Smooth muscle cell (in vitro differentiated cells): ENCODE results near the gene CYP17A1. TPM values are rescaled to one million over a fixed set of nuclear protein-coding genes. Genes with fewer than 3 reads are reported as not detected.
A peak's percentile ranks its signal among the peaks of the same experiment; 100 is the strongest.

Source experiments
- DNase-seq: peaks from one replicate; lab custom pipeline; 2025; ENCODE audit not compliant: unreplicated experiment; lab: John Stamatoyannopoulos, UW
- H2AFZ ChIP-seq: fragments of 200-600 bp; sonication (generic); 2 replicates; pipeline ENCODE4 v1.6.0; 2016; ENCODE audit warnings: antibody characterized with exemption, low read depth, mild to moderate bottlenecking
- H3F3A ChIP-seq: fragments of 200-600 bp; sonication (generic); 2 replicates; pipeline ENCODE4 v1.6.0; 2017; ENCODE audit warnings: antibody characterized with exemption, low read depth
- H3K27ac ChIP-seq: fragments of 200-600 bp; sonication (generic); 2 replicates; pipeline ENCODE4 v1.5.1; 2016; ENCODE audit warnings: low read depth, mild to moderate bottlenecking
- H3K27me3 ChIP-seq: fragments of 200-600 bp; sonication (generic); 2 replicates; pipeline ENCODE4 v1.6.1; 2016; ENCODE audit warnings: low read depth, mild to moderate bottlenecking
- H3K36me3 ChIP-seq: fragments of 200-600 bp; sonication (generic); 2 replicates; pipeline ENCODE4 v1.5.1; 2016; ENCODE audit warnings: low read depth
- H3K4me1 ChIP-seq: fragments of 200-600 bp; sonication (generic); 2 replicates; pipeline ENCODE4 v1.5.1; 2016; ENCODE audit warnings: low read depth
- H3K4me2 ChIP-seq: fragments of 200-600 bp; sonication (generic); 2 replicates; pipeline ENCODE4 v1.6.0; 2016; ENCODE audit warnings: mild to moderate bottlenecking
- H3K4me3 ChIP-seq: fragments of 200-600 bp; sonication (generic); 2 replicates; pipeline ENCODE4 v1.5.1; 2016; ENCODE audit warnings: mild to moderate bottlenecking
- H3K79me2 ChIP-seq: fragments of 200-600 bp; sonication (generic); 2 replicates; pipeline ENCODE4 v1.6.0; 2016; ENCODE audit warnings: low read depth, mild to moderate bottlenecking
- H3K9ac ChIP-seq: fragments of 200-600 bp; sonication (generic); 2 replicates; pipeline ENCODE4 v1.6.0; 2016; ENCODE audit warnings: low read depth
- H3K9me3 ChIP-seq: fragments of 200-600 bp; sonication (generic); replicated peaks from 2 replicates; pipeline ENCODE4 v1.5.1; 2016; ENCODE audit warnings: low read depth
- H4K20me1 ChIP-seq: fragments of 200-600 bp; sonication (generic); 2 replicates; pipeline ENCODE4 v1.6.0; 2016; ENCODE audit warnings: low read depth
- CTCF ChIP-seq: fragments of 200-600 bp; sonication (generic); IDR thresholded peaks from 2 replicates; pipeline ENCODE4 v1.5.1; 2017; ENCODE audit warnings: borderline replicate concordance, mild to moderate bottlenecking, antibody characterized with exemption; ENCODE audit not compliant: insufficient read depth, poor library complexity, severe bottlenecking
- WGBS: methylation state at CpG from one replicate; pipeline ENCODE4 v1.1.7; 2016; ENCODE audit warnings: low lambda C conversion rate; 5-methylcytosine and 5-hydroxymethylcytosine counted together
- polyA plus RNA-seq: library from polyadenylated mRNA; unstranded; fragments of >200 nt; fragmentation: Nextera tagmentation; extraction: Ambion mirVana; gene quantifications from 2 replicates; pipeline ENCODE4 v1.2.1, GENCODE V29; 2016
- total RNA-seq: library from RNA; depleted of rRNA; stranded (reverse); fragments of >200 nt; gene quantifications from 2 replicates; pipeline ENCODE4 v1.2.3, GENCODE V29; 2014

CYP17A1 gene
- total and polyA plus RNA-seq, 2 experiments from 2014 or later, result not detected

- Histone ChIP-seq H2AFZ (no peak overlapping the region), H3K4me1 (peaks cover 11% of the 10 kb centered on the region), H3K27me3 (no peaks in the 10 kb centered on the region), H3F3A (peaks cover 20% of the 10 kb centered on the region), H3K9ac (no peak overlapping the region), H3K9me3 (no peaks in the 10 kb centered on the region), H4K20me1 (peaks cover 91% of the 10 kb centered on the region), H3K4me2 (no peak overlapping the region), H3K27ac (no peak overlapping the region), H3K4me3 (no peak overlapping the region), H3K36me3 (no peaks in the 10 kb centered on the region), H3K79me2 (peaks cover 67% of the 10 kb centered on the region)
- WGBS, result 91% methylated on average over 2 of the region's 2 CpGs
- no peak for TF ChIP-seq CTCF
- no peak for DNase-seq
Measured at GRCh38 chr10:102785818-102786217, 51.4 kb downstream of the CYP17A1 start.

- Histone ChIP-seq H3K36me3 (no peaks in the 10 kb centered on the region), H3F3A (peaks cover 36% of the 10 kb centered on the region), H3K9me3 (no peaks in the 10 kb centered on the region), H3K4me3 (no peak overlapping the region), H2AFZ (no peak overlapping the region), H4K20me1 (peaks cover 93% of the 10 kb centered on the region), H3K27me3 (no peaks in the 10 kb centered on the region), H3K4me2 (peak overlapping the region; percentile 61), H3K9ac (no peak overlapping the region), H3K27ac (peak overlapping the region; percentile 80), H3K4me1 (peaks cover 30% of the 10 kb centered on the region), H3K79me2 (peaks cover 50% of the 10 kb centered on the region)
- no peak for DNase-seq
- 27% methylated on average over 1 of the region's 1 CpG for WGBS
- no peak for TF ChIP-seq CTCF
Measured at GRCh38 chr10:102783568-102783967, 53.6 kb downstream of the CYP17A1 start.

- Histone ChIP-seq H3K4me2 (peak overlapping the region; percentile 61), H3K9me3 (no peaks in the 10 kb centered on the region), H3K36me3 (no peaks in the 10 kb centered on the region), H3K27me3 (no peaks in the 10 kb centered on the region), H4K20me1 (peaks cover 93% of the 10 kb centered on the region), H3F3A (peaks cover 40% of the 10 kb centered on the region), H3K27ac (peak overlapping the region; percentile 80), H2AFZ (no peak overlapping the region), H3K4me1 (peaks cover 37% of the 10 kb centered on the region), H3K4me3 (no peak overlapping the region), H3K79me2 (peaks cover 43% of the 10 kb centered on the region), H3K9ac (no peak overlapping the region)
- DNase-seq, result no peak
- no peak for TF ChIP-seq CTCF
- 25% methylated on average over 18 of the region's 18 CpGs for WGBS
Measured at GRCh38 chr10:102782673-102783551, 54.3 kb downstream of the CYP17A1 start.
